Stimulated activated CD4-positive, alpha-beta T cell treated with anti-CD3 and anti-CD28 coated beads, Interleukin-4, amount 100 ng/mL, for 24 hours (primary cell): ENCODE measurements around the gene NUDT2.
"Not testable (repeated sequence)": the region's sequence is repeated elsewhere in the genome, so short reads cannot be mapped to it uniquely, and the experiment has no call there.

Source experiments
- DNase-seq: peaks from one replicate; pipeline ENCODE4 v3.0.0-alpha.2; 2020

The NUDT2 gene

GRCh38 chr9:34337403-34337802, 8.0 kb downstream of the NUDT2 start:
- DNase-seq: no peak

DNA sequence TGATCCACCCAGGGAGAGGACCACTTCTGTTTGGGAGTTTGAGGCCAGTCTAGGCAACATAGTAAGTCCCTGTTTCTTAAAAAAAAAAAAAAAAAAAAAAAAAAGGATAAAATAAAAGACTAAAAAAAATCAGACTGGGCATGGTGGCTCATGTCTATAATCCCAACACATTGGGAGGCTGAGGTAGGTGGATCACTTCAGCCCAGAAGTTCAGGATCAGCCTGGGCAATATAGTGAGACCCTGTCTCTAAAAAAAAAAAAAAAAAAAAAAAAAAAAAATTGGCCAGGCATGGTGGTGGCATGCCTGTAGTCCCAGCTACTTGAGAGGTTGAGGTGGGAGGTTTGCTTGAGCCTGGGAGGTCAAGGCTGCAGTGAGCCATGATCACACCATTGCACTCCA, 8.7 kb downstream of the NUDT2 start:
- DNase-seq: not testable (repeated sequence)

- DNase-seq: no peak
Observed at GRCh38 chr9:34338665-34339385, 9.5 kb downstream of the NUDT2 start.

- DNase-seq: no peak
Observed at GRCh38 chr9:34341659-34342295, 12.4 kb downstream of the NUDT2 start.

GRCh38 chr9:34343090-34343489, 13.7 kb downstream of the NUDT2 start:
- no peak for DNase-seq

GRCh38 chr9:34343605-34344004, 14.2 kb downstream of the NUDT2 start:
- DNase-seq: no peak

- no peak for DNase-seq
Observed at GRCh38 chr9:34346873-34347799, 17.8 kb downstream of the NUDT2 start.

- DNase-seq: no peak
Observed at GRCh38 chr9:34347800-34348158, 18.4 kb downstream of the NUDT2 start.

GRCh38 chr9:34349324-34349723, 20.0 kb downstream of the NUDT2 start:
- no peak for DNase-seq

GRCh38 chr9:34352122-34352652, 22.8 kb downstream of the NUDT2 start:
- not testable (repeated sequence) for DNase-seq

DNA sequence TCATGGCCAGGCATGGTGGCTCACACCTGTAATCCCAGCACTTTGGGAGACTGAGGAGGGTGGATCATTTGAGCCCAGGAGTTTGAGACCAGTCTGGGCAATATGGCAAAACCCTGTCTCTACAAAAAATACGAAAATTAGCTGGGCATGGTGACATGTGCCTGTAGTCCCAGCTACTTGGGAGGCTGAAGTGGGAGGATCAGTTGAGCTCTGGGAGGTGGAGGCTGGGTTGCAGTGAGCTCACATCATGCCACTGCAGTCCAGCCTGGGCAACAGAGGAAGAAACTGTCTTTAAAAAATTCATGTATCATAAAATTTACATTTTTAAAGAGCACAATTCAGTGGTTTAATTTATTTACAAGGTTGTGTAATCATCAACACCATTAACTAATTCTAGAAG, 23.6 kb downstream of the NUDT2 start:
- not testable (repeated sequence) for DNase-seq

DNA sequence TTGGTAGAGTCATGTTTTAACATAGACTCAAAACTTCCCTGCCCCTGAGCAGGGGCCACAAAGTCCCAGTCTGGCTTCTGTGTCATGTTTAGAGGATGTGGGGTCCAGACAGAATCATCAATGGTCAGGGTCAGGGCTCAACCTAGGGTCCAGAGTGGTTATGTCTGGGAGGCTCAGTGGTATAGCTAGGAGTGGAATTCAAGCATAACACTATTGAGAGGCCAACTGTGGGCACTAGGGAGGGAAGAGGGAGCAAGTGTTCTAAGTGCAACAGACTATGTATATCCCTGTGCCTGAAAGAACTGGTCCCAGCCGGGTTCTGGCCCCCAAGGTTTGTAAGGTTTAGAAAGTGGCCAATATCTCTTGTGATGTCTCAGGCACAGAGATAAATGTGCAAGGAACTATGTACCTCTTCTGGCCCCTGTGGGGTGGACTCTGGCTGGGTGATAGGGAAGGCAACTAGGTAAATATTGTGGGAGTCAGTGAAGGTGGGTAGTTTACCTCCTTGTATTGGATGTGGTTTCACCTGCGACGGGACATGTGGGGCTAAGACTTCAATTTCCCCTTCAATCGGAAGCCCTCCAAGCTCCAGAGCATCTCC, 33.3 kb downstream of the NUDT2 start:
- DNase-seq: no peak

DNA sequence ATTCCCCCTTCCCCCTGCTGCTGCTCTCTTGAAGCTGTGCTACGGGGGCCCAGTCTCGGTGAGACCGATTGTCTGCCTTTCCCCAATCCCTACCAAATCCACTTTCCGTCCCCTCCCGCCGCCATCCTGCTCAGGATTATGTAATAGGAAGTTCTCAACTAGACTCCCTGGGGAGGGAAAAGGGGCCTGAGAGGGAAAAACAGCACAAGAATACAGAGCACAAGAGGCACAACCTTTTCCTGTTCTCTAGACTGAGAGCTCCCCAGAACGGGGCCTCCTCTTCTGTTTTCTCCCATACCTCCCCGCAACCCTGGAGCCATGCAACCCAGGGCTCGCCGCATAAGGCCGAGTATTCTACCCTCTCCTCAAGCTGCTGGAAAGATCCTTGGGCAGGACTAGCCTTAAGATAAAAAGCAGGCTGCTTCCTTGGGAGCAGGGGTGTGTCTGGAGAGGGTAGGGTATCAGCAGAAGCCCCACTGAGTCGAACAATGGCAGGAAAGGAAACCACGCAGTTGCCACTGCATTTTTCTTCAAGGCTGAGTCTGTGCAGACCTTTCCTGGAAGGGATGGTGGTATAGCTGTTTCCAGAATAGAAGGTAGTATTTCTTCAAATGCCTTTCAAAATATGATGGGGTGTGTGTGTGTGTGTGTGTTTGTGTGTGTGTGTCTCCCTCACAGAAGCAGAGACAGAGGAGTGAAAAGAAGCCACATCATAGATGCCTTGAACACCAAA, 34.4 kb downstream of the NUDT2 start:
- DNase-seq: no peak

GRCh38 chr9:34365282-34365681, 35.9 kb downstream of the NUDT2 start:
- no peak for DNase-seq

- DNase-seq: no peak
Observed at GRCh38 chr9:34366365-34366764, 37.0 kb downstream of the NUDT2 start.

GRCh38 chr9:34367751-34368410, 38.5 kb downstream of the NUDT2 start:
- DNase-seq: not testable (repeated sequence)

DNA sequence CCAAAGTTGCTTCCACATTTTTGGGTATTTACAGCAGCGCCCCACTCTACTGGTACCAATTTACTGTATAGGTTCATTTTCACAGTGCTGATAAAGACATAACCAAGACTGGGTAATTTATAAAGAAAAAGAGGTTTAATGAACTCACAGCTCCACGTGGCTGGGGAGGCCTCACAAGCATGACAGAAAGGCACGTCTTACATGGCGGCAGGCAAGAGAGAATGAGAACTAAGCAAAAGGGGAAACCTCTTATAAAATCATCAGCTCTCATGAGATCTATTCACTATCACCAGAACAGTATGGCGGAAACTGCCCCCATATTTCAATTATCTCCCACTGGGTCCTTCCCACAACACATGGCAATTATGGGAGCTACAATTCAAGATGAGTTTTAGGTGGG, 39.4 kb downstream of the NUDT2 start:
- not testable (repeated sequence) for DNase-seq

DNA sequence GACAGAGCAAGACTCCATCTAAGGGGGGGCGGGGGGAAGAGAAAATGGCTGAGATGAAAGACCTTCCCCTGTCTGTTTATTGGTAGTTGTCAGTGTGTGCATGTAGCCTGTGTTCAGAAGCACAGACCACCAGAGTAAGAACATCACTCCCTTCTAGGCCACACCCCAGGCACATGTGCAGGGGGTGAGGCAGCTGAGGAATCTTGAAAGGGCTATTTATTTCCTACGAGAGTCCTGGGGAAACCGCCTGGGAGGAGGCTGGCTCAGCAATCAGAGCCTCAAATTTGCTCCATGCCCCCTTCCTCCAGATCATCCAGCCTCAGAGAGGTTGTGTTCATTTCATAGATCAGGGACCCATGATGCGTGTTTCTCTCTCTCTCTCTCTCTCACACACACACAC, 40.3 kb downstream of the NUDT2 start:
- DNase-seq: no peak

DNA sequence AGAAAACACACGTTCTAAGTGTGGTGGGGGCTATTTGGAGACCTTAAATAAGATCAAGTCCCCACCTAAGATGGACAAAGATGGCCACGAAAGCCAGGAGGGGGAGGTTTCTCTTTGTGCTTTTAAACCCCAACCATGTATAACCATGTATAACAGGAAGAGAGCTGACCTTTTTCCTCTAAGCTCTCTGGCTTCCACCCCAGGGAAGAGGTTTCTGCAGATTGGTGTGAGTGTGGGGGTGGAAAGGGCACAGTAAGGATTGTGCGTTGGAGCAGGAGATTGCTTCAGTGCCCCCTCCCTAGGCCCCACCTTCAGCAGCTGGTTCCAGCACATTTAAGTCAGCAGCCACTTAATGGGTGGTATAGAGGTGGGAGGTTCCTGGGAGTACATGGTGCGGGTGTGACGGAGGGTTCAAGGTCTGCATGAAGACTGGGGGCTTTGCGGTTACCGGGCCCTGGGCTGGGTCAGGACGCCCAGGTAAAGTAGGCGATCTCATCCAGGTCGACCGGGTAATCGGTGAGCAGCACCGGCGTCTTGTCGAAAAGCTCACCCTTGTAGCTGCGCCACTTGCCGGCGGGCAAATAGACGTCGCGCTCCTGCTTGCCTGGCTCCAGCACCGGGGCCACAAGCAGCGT, 41.1 kb downstream of the NUDT2 start:
- no peak for DNase-seq

DNA sequence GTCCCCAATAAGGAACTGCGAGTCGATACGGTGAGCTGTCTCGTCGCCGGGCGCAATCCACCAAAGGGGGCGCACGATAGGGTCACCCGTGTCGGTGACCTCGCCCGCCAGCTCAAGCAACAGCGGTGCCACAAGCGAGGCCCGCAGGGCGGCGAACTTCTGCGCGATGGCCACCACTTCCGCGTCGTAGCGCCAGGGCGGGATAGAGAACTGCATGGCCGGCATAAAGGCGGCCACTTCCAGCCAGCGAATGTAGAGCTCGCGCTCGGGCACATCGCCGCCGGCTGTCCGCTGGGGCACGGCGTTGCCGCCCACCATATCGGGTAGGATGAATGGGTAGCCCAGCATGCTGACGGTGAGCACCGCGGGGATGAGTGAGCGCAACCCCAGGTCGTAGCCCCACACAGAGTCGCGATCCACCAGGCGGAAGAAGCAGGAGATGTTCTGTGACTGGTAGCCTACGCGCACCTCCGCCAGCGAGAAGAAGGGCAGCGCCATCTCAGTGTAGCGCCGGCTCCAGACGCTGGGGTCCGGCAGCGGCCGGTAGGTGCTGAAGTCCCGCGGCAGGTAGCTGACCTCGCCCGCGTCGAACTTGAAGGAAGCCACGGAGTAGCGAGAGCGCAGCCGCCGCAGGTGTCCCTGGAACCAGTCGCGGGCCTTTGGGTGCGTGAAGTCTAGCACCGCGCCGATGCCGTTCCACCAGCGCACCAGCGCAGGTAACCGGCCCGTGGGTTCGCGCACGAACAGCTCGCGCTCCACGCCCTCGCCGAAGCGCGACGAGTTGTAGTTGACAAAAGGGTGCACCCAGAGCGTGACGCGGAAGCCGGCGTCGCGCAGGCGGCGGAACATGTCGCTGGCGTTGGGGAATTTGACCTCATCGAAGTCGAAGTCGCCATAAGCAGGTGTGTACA, 41.9 kb downstream of the NUDT2 start:
- no peak for DNase-seq
